Adrenal gland (tissue), 12 donors: Measurements from ENCODE around the gene PTPRN2. TPM values are rescaled to one million over a fixed set of nuclear protein-coding genes. Genes with fewer than 3 reads are reported as not detected.

Experiments
- DNase-seq, 7 donors: peaks; one replicate each; pipeline ENCODE4 v3.0.0-alpha.2; 2019 to 2020
- H3K27ac ChIP-seq, 5 donors: fragments of 200-600 bp; sonication (generic) in 4 of 5; 1 replicate in 3 of 5; 2 replicates in 2 of 5; pipeline versions ENCODE4 v1.5.1 to v1.8.0; 2016 to 2020; ENCODE audit warnings: mild to moderate bottlenecking in 1 of 5
- H3K27me3 ChIP-seq: fragments of 200-600 bp; 2 replicates; pipeline ENCODE4 v1.8.0; 2021
- H3K36me3 ChIP-seq, 2 donors: fragments of 200-600 bp; replicated peaks in 1 of 2; 1 replicate in 1 of 2; 2 replicates in 1 of 2; pipeline versions ENCODE4 v1.5.1 to v1.8.0; 2018 to 2022
- H3K4me1 ChIP-seq, 2 donors: fragments of 200-600 bp; replicated peaks in 1 of 2; 1 replicate in 1 of 2; 2 replicates in 1 of 2; pipeline versions ENCODE4 v1.5.1 to v1.8.0; 2018 to 2021
- H3K4me3 ChIP-seq, 4 donors: fragments of 200-600 bp; sonication (generic) in 3 of 4; one replicate each; pipeline ENCODE4 v1.5.1; 2016 to 2018
- H3K9me3 ChIP-seq, 3 donors: fragments of 200-600 bp; sonication (generic) in 1 of 3; replicated peaks in 1 of 3; 1 replicate in 2 of 3; 2 replicates in 1 of 3; pipeline versions ENCODE4 v1.5.1 to v1.8.0; 2016 to 2021
- POLR2A ChIP-seq, 2 donors: fragments of 450-650 bp; IDR thresholded peaks; one replicate each; pipeline ENCODE4 v1.6.1; 2017; ENCODE audit warnings: antibody characterized with exemption in 2 of 2, mild to moderate bottlenecking in 2 of 2, moderate library complexity in 1 of 2
- WGBS, 4 donors: extraction: QIAGEN DNeasy Blood & Tissue Kit in 2 of 4; methylation state at CpG; one replicate each; pipeline versions ENCODE4 v1.1.5 to v1.1.7; 2013 to 2017; 5-methylcytosine and 5-hydroxymethylcytosine counted together
- intact Hi-C, 2 donors: fragments of 100-400 bp; cut with DNase I; formaldehyde crosslinking; loops; one replicate each; pipeline versions ENCODE4 v1.14.1 to v1.15.0; 2022 to 2023
- polyA plus RNA-seq, 3 donors: library from polyadenylated mRNA; stranded (reverse); fragments of 200-250 nt in 2 of 3; fragments of 350-450 nt in 1 of 3; fragmentation: Illumina TruSeq in 1 of 3; extraction: RNeasy Lipid Tissue Mini Kit (QIAGEN cat#74804) in 1 of 3; gene quantifications; one replicate each; pipeline ENCODE4 v1.2.3, GENCODE V29; 2013 to 2014
- total RNA-seq, 9 donors: library from RNA; depleted of rRNA in 4 of 9; stranded (reverse); fragments of >200 nt in 4 of 9; fragments of 120-200 nt in 1 of 9; fragmentation: NEBNext Ultra II Directional in 1 of 9; extraction: Animal tissue kit (Norgen Biotek cat#: 25700) in 1 of 9; gene quantifications; one replicate each; pipeline versions ENCODE4 v1.1.0 to v1.2.4, GENCODE V29; 2013 to 2023
- TF ChIP-seq, protein P1 (sequence below), 6 experiments: fragments of 450-650 bp in 4 of 6; fragments of 200-600 bp in 2 of 6; sonication (generic) in 1 of 6; IDR thresholded peaks; 1 replicate in 5 of 6; 2 replicates in 1 of 6; pipeline versions ENCODE4 v1.5.1 to v1.8.0; 2016 to 2021; ENCODE audit warnings: antibody characterized with exemption in 6 of 6, mild to moderate bottlenecking in 2 of 6, moderate library complexity in 1 of 6
- donor health status: healthy with polysubstance abuse.
- donor health status: Bipolar disorder and iron deficiency.
- donor health status: DM: yes; HTN: yes; CAD: no.
- donor health status: DM: no; HTN: no; CAD: no.
- donor health status: DM: no; HTN: no; CAD: no.
- donor health status: DM: yes; HTN: yes; CAD: no.

PTPRN2 gene
- total and polyA plus RNA-seq, 12 donors = 2.2 to 16.2 (median 3.4) TPM

DNA sequence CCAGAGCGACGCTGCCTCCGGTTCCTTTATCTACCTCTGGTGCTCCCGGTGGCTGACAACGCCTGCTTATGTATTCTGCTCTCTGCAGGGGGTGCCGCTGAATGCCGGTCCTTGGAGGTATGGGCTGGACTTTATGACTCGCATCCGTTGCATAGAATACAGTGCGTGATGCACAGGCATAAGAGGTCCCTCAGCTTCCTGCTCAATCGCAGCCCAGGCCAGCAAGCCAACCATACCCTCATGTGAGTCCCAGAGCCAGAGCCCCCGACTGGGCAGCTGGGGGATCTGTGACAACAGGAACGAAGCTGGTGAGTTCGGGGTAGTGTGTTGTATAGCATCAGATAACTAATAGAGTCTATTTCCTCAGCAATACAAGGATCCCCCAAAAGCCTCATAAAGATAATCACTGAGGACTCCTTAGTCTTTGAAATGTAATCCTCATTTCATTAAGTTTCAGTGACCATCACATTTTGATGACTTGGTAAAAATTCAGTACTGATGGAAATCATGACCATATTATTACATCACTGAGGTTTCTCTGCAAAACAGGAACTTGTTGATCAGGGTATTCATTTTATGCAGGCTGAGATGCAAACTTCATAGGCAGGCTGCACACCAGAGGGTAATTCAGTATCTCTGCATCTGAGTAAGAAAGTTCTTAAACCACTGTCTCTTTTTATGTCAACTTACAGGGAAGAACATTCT, 607.8 kb downstream of the PTPRN2 start:
- DNase-seq = peak in 1 of 7 donors; percentile 7
- WGBS, 4 donors = 78 to 81% (median 80%) methylated on average over 13 to 14 of the region's 14 CpGs
- Histone ChIP-seq H3K4me1 (no peaks in the 10 kb centered on the region), H3K9me3 (no peaks in the 10 kb centered on the region), H3K27ac (no peak overlapping the region), H3K4me3 (no peak overlapping the region), H3K27me3 (no peaks in the 10 kb centered on the region), H3K36me3 (no peaks in the 10 kb centered on the region)
- intact Hi-C loops = no loop called here
- TF ChIP-seq, protein P1, sequence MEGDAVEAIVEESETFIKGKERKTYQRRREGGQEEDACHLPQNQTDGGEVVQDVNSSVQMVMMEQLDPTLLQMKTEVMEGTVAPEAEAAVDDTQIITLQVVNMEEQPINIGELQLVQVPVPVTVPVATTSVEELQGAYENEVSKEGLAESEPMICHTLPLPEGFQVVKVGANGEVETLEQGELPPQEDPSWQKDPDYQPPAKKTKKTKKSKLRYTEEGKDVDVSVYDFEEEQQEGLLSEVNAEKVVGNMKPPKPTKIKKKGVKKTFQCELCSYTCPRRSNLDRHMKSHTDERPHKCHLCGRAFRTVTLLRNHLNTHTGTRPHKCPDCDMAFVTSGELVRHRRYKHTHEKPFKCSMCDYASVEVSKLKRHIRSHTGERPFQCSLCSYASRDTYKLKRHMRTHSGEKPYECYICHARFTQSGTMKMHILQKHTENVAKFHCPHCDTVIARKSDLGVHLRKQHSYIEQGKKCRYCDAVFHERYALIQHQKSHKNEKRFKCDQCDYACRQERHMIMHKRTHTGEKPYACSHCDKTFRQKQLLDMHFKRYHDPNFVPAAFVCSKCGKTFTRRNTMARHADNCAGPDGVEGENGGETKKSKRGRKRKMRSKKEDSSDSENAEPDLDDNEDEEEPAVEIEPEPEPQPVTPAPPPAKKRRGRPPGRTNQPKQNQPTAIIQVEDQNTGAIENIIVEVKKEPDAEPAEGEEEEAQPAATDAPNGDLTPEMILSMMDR (IDR thresholded peaks at IDR 0.05) = no peak
- no peak for TF ChIP-seq POLR2A (IDR thresholded peaks at IDR 0.05)

DNA sequence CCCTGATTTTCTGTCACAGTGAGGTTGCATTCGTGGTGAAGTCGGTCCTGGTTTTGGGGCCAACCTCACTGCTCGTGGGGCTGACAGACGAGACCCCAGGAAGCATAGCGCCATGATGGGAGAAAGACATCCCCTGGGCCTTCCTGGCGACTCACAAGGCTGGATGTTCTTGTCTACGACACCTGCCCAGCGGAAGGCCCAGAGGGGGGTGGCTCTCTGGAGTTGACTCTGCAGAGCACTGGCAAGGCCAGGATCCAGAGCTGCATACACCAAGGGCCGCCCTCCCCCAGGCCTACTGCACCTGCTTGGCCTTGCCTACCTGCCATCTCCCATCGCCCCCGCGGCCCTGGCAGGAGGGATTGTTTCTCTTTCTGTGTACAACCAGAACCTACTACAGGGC, 608.9 kb downstream of the PTPRN2 start:
- TF ChIP-seq, protein P1 (IDR thresholded peaks at IDR 0.05) = no peak
- no peak for TF ChIP-seq POLR2A (IDR thresholded peaks at IDR 0.05)
- Histone ChIP-seq H3K36me3 (no peaks in the 10 kb centered on the region), H3K4me1 (no peaks in the 10 kb centered on the region), H3K9me3 (peaks cover 0 to 4% (median 0%) of the 10 kb centered on the region in 3 donors), H3K4me3 (no peak overlapping the region), H3K27ac (no peak overlapping the region), H3K27me3 (no peaks in the 10 kb centered on the region)
- intact Hi-C loops = no loop called here
- WGBS, 4 donors = 81 to 89% (median 85%) methylated on average over 9 to 12 of the region's 12 CpGs
- peak in 1 of 7 donors; percentile 12 for DNase-seq

DNA sequence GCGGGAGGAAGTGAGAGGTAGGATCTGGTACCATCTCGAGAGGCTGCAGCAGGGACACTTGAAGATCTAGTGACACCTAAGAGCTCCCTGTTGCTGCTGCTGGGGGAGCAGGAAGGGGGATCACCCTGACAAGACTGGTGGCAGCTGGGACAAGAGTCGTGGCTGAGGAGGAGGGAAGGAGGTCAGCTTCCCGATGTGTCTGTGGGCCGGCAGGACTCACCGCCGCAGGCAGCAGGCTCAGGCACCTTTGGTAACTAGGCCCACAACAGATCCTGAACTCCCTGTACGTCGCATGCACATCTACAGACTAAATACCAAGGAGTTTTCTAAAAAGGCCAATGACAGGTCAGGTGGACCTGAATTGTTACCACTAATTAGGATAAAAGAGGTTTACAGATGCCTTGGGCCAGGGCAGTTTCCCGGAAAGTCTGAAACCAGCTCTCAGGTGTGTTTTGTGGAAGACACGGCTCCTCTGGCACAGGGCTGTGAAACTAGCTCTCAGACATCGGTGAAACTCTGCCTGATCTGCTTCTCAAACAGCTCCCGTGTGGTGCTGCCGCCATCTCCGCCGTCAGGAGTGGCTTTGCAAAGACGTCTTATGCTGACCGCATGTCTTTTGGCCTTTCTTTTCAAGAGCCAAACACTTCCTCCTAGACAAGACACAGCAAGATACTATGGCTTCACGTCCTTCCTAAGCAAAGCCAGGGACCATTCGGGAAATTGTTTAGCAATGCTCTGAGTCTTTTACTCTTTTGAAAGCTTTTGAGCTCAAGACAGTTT, 609.7 kb downstream of the PTPRN2 start:
- WGBS, 4 donors = 85 to 89% (median 87%) methylated on average over 13 to 20 of the region's 20 CpGs
- Histone ChIP-seq H3K27me3 (no peaks in the 10 kb centered on the region), H3K36me3 (no peaks in the 10 kb centered on the region), H3K9me3 (peaks cover 0 to 6% (median 0%) of the 10 kb centered on the region in 3 donors), H3K4me1 (no peaks in the 10 kb centered on the region), H3K4me3 (no peak overlapping the region), H3K27ac (no peak overlapping the region)
- DNase-seq = peak in 1 of 7 donors; percentile 2
- TF ChIP-seq, protein P1 (IDR thresholded peaks at IDR 0.05) = no peak
- TF ChIP-seq POLR2A (IDR thresholded peaks at IDR 0.05) = no peak
- intact Hi-C loops = no loop called here

DNA sequence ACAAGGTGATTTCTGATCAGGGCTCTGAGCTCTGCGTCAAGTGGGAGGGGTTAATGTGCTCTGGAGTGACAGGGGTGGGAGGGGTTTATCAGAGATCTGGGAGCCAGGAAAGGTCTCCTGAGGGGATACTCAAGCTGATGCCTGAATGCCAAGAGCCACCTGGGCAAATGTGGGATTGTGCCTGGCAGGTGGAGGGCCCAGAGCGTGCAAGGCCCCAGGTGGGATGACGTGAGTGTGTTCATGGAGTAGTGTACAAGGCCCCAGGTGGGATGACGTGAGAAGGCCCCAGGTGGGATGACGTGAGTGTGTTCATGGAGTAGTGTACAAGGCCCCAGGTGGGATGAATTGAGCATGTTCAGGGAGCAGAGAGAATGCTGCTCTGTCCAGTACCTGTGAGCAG, 610.3 kb downstream of the PTPRN2 start:
- TF ChIP-seq, protein P1 (IDR thresholded peaks at IDR 0.05) = no peak
- TF ChIP-seq POLR2A (IDR thresholded peaks at IDR 0.05) = no peak
- H3K27ac ChIP-seq = no peak overlapping the region
- peak in 1 of 7 donors; percentile 8 for DNase-seq
- WGBS, 4 donors = 91 to 97% (median 95%) methylated on average over 5 of the region's 5 CpGs
- H3K4me1 ChIP-seq = no peaks in the 10 kb centered on the region
- no peak overlapping the region for H3K4me3 ChIP-seq
- H3K9me3 ChIP-seq = peaks cover 0 to 6% (median 0%) of the 10 kb centered on the region in 3 donors
- intact Hi-C loops = no loop called here
- no peaks in the 10 kb centered on the region for H3K27me3 ChIP-seq
- H3K36me3 ChIP-seq = no peaks in the 10 kb centered on the region
